ENCODE measurements around the gene KCNH6.

DNA sequence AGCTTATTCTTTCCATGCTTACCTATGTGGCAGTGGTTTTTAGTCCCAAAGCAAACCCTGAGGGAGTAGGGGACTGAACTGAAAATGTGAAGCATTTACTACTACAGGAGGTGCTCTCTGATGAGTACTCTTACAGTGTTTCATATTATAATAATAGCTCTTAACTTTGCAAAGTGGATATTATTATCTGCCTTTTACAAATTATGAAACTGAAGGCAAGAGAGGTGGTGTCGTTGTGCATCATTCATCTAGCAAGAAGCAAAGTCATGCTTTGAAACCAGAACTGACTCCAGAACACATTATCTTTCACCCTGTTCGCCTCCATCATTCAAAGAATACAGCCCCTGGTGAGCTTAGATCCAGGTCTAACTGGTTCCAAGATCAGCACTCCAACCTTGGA is 8.2 kb upstream of the KCNH6 start:
- TF ChIP-seq CTCF (IDR thresholded peaks at IDR 0.05) (no peak), POLR2A (IDR thresholded peaks at IDR 0.05) (no peak), POLR2AphosphoS5 (IDR thresholded peaks at IDR 0.05) (no peak), EP300 (IDR thresholded peaks at IDR 0.05) (no peak)

All from gastroesophageal sphincter (tissue), 3 donors.